PFSK-1 (cell line): Measurements from ENCODE around the gene PYROXD2.

Source experiments
- POLR2AphosphoS5 ChIP-seq: IDR thresholded peaks from 2 replicates; pipeline ENCODE4 v1.6.1; 2012; ENCODE audit warnings: low read depth, mild to moderate bottlenecking, control low read depth, low read length, moderate library complexity
- SIN3A ChIP-seq: IDR thresholded peaks from 2 replicates; pipeline ENCODE4 v1.6.1; 2012; ENCODE audit warnings: mild to moderate bottlenecking, low read length, moderate library complexity, borderline replicate concordance; ENCODE audit not compliant: insufficient read depth
- TAF1 ChIP-seq: IDR thresholded peaks from 2 replicates; pipeline ENCODE4 v1.6.1; 2012; ENCODE audit warnings: low read length, control low read depth, borderline replicate concordance; ENCODE audit not compliant: insufficient read depth
- TF ChIP-seq, protein P1 (sequence below), 2 experiments: IDR thresholded peaks; 2 replicates each; pipeline versions ENCODE4 v1.6.1 to v1.8.0; 2011 to 2012; ENCODE audit warnings: low read depth in 2 of 2, low read length in 2 of 2, control low read depth in 1 of 2, inconsistent platforms in 1 of 2, mild to moderate bottlenecking in 1 of 2, moderate library complexity in 1 of 2; ENCODE audit not compliant: insufficient read depth in 1 of 2

DNA sequence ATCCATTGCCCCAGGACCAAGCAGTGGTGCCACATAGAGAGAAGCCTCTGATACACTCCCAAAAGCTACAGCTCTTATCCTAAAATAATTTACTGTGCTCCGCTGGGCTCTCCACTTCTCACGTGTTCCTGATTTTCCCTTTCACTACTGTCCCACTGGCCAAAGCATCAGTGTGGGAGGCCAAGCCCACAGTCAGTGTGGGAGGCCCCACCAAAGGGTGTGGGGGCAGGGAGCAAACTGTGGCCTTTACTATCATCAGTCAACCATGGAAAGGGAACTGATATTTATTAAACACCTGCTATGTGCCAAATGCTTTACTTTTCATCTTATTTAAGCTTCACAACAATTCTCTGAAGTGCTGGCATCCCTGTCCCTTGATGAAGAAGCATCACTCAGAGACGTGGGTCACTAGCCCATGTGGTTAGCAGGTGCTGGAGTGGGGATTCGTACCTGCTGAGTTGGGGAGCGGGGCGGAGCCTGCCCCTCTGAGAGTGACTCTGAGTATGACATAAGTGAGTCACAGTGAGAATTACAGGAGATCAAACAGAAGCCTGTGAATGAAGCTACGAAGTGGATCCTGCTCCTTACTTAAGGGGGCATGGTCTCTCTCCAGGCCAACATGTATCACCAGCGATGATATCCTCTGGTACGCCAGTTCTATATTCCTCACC, 50.4 kb downstream of the PYROXD2 start:
- TF ChIP-seq TAF1 (no peak), POLR2AphosphoS5 (no peak), SIN3A (no peak)
- TF ChIP-seq, protein P1, sequence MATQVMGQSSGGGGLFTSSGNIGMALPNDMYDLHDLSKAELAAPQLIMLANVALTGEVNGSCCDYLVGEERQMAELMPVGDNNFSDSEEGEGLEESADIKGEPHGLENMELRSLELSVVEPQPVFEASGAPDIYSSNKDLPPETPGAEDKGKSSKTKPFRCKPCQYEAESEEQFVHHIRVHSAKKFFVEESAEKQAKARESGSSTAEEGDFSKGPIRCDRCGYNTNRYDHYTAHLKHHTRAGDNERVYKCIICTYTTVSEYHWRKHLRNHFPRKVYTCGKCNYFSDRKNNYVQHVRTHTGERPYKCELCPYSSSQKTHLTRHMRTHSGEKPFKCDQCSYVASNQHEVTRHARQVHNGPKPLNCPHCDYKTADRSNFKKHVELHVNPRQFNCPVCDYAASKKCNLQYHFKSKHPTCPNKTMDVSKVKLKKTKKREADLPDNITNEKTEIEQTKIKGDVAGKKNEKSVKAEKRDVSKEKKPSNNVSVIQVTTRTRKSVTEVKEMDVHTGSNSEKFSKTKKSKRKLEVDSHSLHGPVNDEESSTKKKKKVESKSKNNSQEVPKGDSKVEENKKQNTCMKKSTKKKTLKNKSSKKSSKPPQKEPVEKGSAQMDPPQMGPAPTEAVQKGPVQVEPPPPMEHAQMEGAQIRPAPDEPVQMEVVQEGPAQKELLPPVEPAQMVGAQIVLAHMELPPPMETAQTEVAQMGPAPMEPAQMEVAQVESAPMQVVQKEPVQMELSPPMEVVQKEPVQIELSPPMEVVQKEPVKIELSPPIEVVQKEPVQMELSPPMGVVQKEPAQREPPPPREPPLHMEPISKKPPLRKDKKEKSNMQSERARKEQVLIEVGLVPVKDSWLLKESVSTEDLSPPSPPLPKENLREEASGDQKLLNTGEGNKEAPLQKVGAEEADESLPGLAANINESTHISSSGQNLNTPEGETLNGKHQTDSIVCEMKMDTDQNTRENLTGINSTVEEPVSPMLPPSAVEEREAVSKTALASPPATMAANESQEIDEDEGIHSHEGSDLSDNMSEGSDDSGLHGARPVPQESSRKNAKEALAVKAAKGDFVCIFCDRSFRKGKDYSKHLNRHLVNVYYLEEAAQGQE (IDR thresholded peaks at IDR 0.05; ENCODE audit: insufficient read depth in 1 of 2, low read depth in 2 of 2, low read length in 2 of 2) = no peak
